CD14-positive monocyte (primary cell): ENCODE results near the gene PTPN12. TPM values are rescaled to one million over a fixed set of nuclear protein-coding genes. Genes with fewer than 3 reads are reported as not detected.
A peak's percentile ranks its signal among the peaks of the same experiment; 100 is the strongest.

ENCODE experiments used
- DNase-seq, 3 donors: peaks; one replicate each; pipeline ENCODE4 v3.0.0-alpha.2; 2011 to 2022
- H2AFZ ChIP-seq: 2 replicates; pipeline ENCODE4 v1.6.0; 2012; ENCODE audit warnings: mild to moderate bottlenecking, low read depth, low read length, inconsistent platforms; ENCODE audit not compliant: insufficient read depth, poor library complexity, severe bottlenecking
- H3K27ac ChIP-seq, 2 donors: 1 replicate in 1 of 2; 2 replicates in 1 of 2; pipeline ENCODE4 v1.5.1; 2012 to 2013; ENCODE audit warnings: low read length in 2 of 2, control low read depth in 1 of 2, inconsistent platforms in 1 of 2, low read depth in 1 of 2, mild to moderate bottlenecking in 1 of 2
- H3K27me3 ChIP-seq, 2 donors: one replicate each; pipeline versions ENCODE4 v1.6.0 to v1.6.1; 2011 to 2013; ENCODE audit warnings: low read length in 2 of 2; ENCODE audit not compliant: control insufficient read depth in 2 of 2, insufficient read depth in 2 of 2
- H3K36me3 ChIP-seq, 2 donors: replicated peaks in 1 of 2; 1 replicate in 1 of 2; 2 replicates in 1 of 2; pipeline versions ENCODE4 v1.5.1 to v1.6.1; 2012 to 2013; ENCODE audit warnings: low read length in 2 of 2, control low read depth in 1 of 2, inconsistent platforms in 1 of 2, mild to moderate bottlenecking in 1 of 2; ENCODE audit not compliant: insufficient read depth in 2 of 2, control insufficient read depth in 1 of 2
- H3K4me1 ChIP-seq, 2 donors: 1 replicate in 1 of 2; 2 replicates in 1 of 2; pipeline versions ENCODE4 v1.5.1 to v1.6.1; 2012 to 2013; ENCODE audit warnings: low read length in 2 of 2, control low read depth in 1 of 2, inconsistent platforms in 1 of 2, mild to moderate bottlenecking in 1 of 2, moderate library complexity in 1 of 2; ENCODE audit not compliant: insufficient read depth in 2 of 2, control insufficient read depth in 1 of 2
- H3K4me2 ChIP-seq: replicated peaks from 2 replicates; pipeline ENCODE3; 2012; ENCODE audit warnings: low read length, moderate library complexity, mild to moderate bottlenecking; ENCODE audit not compliant: poor library complexity, severe bottlenecking; ENCODE audit errors: extremely low read depth
- H3K4me3 ChIP-seq, 3 experiments: fragments of 200-600 bp in 1 of 3; sonication (generic) in 1 of 3; replicated peaks in 1 of 3; 1 replicate in 2 of 3; 2 replicates in 1 of 3; pipeline ENCODE4 v1.5.1; 2011 to 2013; ENCODE audit warnings: low read length in 3 of 3, mild to moderate bottlenecking in 3 of 3, control low read depth in 2 of 3, low read depth in 2 of 3, inconsistent platforms in 1 of 3, moderate library complexity in 1 of 3
- H3K79me2 ChIP-seq: 2 replicates; pipeline ENCODE4 v1.6.0; 2012; ENCODE audit warnings: mild to moderate bottlenecking, control low read depth, inconsistent platforms, low read length, moderate library complexity; ENCODE audit not compliant: insufficient read depth
- H3K9ac ChIP-seq: 2 replicates; pipeline ENCODE4 v1.6.0; 2017; ENCODE audit warnings: low read length, mild to moderate bottlenecking; ENCODE audit not compliant: insufficient read depth, poor library complexity, severe bottlenecking
- H3K9me3 ChIP-seq, 2 donors: replicated peaks in 1 of 2; 1 replicate in 1 of 2; 2 replicates in 1 of 2; pipeline versions ENCODE4 v1.5.1 to v1.6.1; 2012 to 2013; ENCODE audit warnings: low read length in 2 of 2, control low read depth in 1 of 2; ENCODE audit not compliant: control insufficient read depth in 1 of 2, insufficient read depth in 1 of 2
- H4K20me1 ChIP-seq: 2 replicates; pipeline ENCODE4 v1.6.0; 2012; ENCODE audit warnings: mild to moderate bottlenecking, low read length, control low read depth, moderate library complexity; ENCODE audit not compliant: insufficient read depth
- H3K27ac Mint-ChIP-seq, 7 donors: one replicate each; pipeline ENCODE4 v1.8.0; 2020; ENCODE audit warnings: mild to moderate bottlenecking in 7 of 7, mixed read lengths in 7 of 7, moderate library complexity in 6 of 7, inconsistent platforms in 2 of 7
- H3K27me3 Mint-ChIP-seq, 3 donors: one replicate each; pipeline ENCODE4 v1.8.0; 2021 to 2022; ENCODE audit warnings: low read depth in 3 of 3, mild to moderate bottlenecking in 3 of 3, mixed read lengths in 3 of 3, moderate library complexity in 3 of 3, inconsistent platforms in 1 of 3
- H3K36me3 Mint-ChIP-seq, 2 donors: one replicate each; pipeline ENCODE4 v1.8.0; 2020; ENCODE audit warnings: mixed read lengths in 2 of 2, inconsistent platforms in 1 of 2, mild to moderate bottlenecking in 1 of 2
- H3K4me1 Mint-ChIP-seq: one replicate; pipeline ENCODE4 v1.8.0; 2020; ENCODE audit warnings: mild to moderate bottlenecking, mixed read lengths
- H3K4me3 Mint-ChIP-seq, 2 donors: one replicate each; pipeline ENCODE4 v1.8.0; 2020; ENCODE audit warnings: mild to moderate bottlenecking in 2 of 2, mixed read lengths in 2 of 2, moderate library complexity in 1 of 2
- H3K9me3 Mint-ChIP-seq, 7 donors: one replicate each; pipeline ENCODE4 v1.8.0; 2020 to 2022; ENCODE audit warnings: mixed read lengths in 7 of 7, mild to moderate bottlenecking in 6 of 7, moderate library complexity in 6 of 7, inconsistent platforms in 2 of 7
- WGBS: methylation state at CpG from one replicate; pipeline ENCODE4 v1.1.5; 2013; ENCODE audit warnings: missing lambda C conversion rate; ENCODE audit not compliant: insufficient coverage; 5-methylcytosine and 5-hydroxymethylcytosine counted together
- intact Hi-C, 2 donors: fragments of 100-400 bp; cut with micrococcal nuclease; formaldehyde crosslinking; loops; one replicate each; pipeline versions ENCODE4 v1.15.0 to v1.15.1; 2023
- polyA plus RNA-seq, 3 donors: library from polyadenylated mRNA; depleted of rRNA in 1 of 3; unstranded in 2 of 3; stranded (reverse) in 1 of 3; fragments of 300-500 nt in 2 of 3; fragments of >200 nt in 1 of 3; fragmentation: Illumina TruSeq in 2 of 3; gene quantifications; 1 replicate in 2 of 3; 2 replicates in 1 of 3; pipeline ENCODE4 v1.2.3, GENCODE V29; 2012 to 2021
- TF ChIP-seq, protein P1 (sequence below): fragments of 200-600 bp; IDR thresholded peaks from one replicate; pipeline ENCODE4 v1.8.0; 2022; ENCODE audit warnings: antibody characterized with exemption, mild to moderate bottlenecking

PTPN12 gene
- polyA plus RNA-seq, 3 donors = 6.6 to 36.7 (median 11.8) TPM

DNA sequence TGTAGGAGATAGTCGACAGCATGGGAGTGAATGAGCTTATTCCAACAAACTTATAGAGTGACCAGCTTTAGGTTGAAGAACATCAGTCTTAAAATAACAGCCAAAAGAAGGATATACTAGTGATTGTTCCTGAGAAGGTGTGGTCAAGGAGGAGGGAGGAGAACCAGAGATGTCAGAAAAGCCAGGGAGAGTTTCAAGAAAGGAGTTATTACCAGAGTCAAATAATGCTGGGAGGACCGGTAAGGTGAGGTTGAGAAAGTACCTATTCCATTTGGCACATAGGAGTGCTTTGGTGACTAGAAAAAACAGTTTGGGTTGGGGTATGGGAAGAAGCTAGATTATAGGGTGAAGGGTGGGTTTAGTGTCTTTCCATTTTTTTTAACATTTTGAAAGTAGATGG is 5.8 kb downstream of the PTPN12 start:
- no peak for DNase-seq

DNA sequence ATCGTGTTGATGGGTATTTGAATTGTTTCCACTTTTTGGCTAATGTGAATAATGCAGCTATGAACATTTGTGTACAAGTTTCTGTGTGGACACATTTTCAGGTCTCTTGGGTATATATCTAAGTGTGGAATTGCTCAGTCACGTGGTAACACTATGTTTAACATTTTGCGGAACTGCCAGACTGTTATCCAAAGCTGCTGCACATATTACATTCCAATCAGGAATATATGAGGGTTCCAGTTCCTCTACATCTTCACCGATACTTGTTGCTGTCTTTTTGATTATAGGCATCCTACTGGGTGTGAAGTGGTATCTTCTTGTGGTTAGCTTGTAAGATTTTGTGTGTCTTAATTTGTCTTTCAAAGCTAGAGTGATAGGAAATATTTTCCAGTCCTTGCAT is 6.8 kb downstream of the PTPN12 start:
- H3K36me3 Mint-ChIP-seq = peaks cover 2 to 25% of the 10 kb centered on the region in 2 donors
- H3K9me3 Mint-ChIP-seq = no peaks in the 10 kb centered on the region
- H3K36me3 ChIP-seq = no peaks in the 10 kb centered on the region
- DNase-seq = no peak
- H3K79me2 ChIP-seq = peaks cover 100% of the 10 kb centered on the region
- intact Hi-C loops = no loop called here
- H3K4me3 ChIP-seq = no peak overlapping the region
- peaks cover 78% of the 10 kb centered on the region for H3K4me1 Mint-ChIP-seq
- H3K4me1 ChIP-seq = peaks cover 63 to 78% of the 10 kb centered on the region in 2 donors
- no CpG with 5 or more reads among the region's 4 CpGs for WGBS
- H4K20me1 ChIP-seq = peaks cover 97% of the 10 kb centered on the region
- no peak overlapping the region for H3K4me3 Mint-ChIP-seq
- no peaks in the 10 kb centered on the region for H3K27me3 ChIP-seq
- H3K9me3 ChIP-seq = no peaks in the 10 kb centered on the region
- no peaks in the 10 kb centered on the region for H3K27me3 Mint-ChIP-seq
- TF ChIP-seq, protein P1, sequence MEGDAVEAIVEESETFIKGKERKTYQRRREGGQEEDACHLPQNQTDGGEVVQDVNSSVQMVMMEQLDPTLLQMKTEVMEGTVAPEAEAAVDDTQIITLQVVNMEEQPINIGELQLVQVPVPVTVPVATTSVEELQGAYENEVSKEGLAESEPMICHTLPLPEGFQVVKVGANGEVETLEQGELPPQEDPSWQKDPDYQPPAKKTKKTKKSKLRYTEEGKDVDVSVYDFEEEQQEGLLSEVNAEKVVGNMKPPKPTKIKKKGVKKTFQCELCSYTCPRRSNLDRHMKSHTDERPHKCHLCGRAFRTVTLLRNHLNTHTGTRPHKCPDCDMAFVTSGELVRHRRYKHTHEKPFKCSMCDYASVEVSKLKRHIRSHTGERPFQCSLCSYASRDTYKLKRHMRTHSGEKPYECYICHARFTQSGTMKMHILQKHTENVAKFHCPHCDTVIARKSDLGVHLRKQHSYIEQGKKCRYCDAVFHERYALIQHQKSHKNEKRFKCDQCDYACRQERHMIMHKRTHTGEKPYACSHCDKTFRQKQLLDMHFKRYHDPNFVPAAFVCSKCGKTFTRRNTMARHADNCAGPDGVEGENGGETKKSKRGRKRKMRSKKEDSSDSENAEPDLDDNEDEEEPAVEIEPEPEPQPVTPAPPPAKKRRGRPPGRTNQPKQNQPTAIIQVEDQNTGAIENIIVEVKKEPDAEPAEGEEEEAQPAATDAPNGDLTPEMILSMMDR = no peak
- no peak overlapping the region for H3K27ac Mint-ChIP-seq
- no peak overlapping the region for H2AFZ ChIP-seq
- no peak overlapping the region for H3K9ac ChIP-seq
- no peak overlapping the region for H3K4me2 ChIP-seq
- H3K27ac ChIP-seq = no peak overlapping the region

More for the DNA sequence above, 5.8 kb downstream of the PTPN12 start:
- Mint-ChIP-seq H3K4me1 (peaks cover 71% of the 10 kb centered on the region), H3K9me3 (no peaks in the 10 kb centered on the region), H3K36me3 (peaks cover 2 to 26% of the 10 kb centered on the region in 2 donors), H3K4me3 (no peak overlapping the region), H3K27me3 (no peaks in the 10 kb centered on the region), H3K27ac (peak overlapping the region; percentile 36 to 89 (median 67))
- Histone ChIP-seq H2AFZ (no peak overlapping the region), H4K20me1 (peaks cover 92% of the 10 kb centered on the region), H3K27ac (peak overlapping the region in 1 of 2 donors; percentile 64), H3K4me2 (peak overlapping the region; percentile 5), H3K4me3 (no peak overlapping the region), H3K4me1 (peaks cover 54 to 72% of the 10 kb centered on the region in 2 donors), H3K27me3 (no peaks in the 10 kb centered on the region), H3K79me2 (peaks cover 100% of the 10 kb centered on the region), H3K36me3 (no peaks in the 10 kb centered on the region), H3K9ac (no peak overlapping the region), H3K9me3 (no peaks in the 10 kb centered on the region)
- TF ChIP-seq, protein P1 = no peak
- intact Hi-C loops = no loop called here
- 83% methylated on average over 1 of the region's 2 CpGs for WGBS
